GM18870 (cell line): ENCODE results near the gene ZNF354B.
A peak's percentile ranks its signal among the peaks of the same experiment; 100 is the strongest.
"Not testable (repeated sequence)": the region's sequence is repeated elsewhere in the genome, so short reads cannot be mapped to it uniquely, and the experiment has no call there.

Source experiments
- ATAC-seq: cut with Tn5 transposase; IDR thresholded peaks from one replicate; pipeline ENCODE4 v1.9.1; 2021; ENCODE audit warnings: moderate library complexity; ENCODE audit not compliant: unreplicated experiment

ZNF354B gene

GRCh38 chr5:178859625-178860521, at the start of gene ZNF354B:
Gene ZNF354B (plus strand): TSS chr5:178859953. CDS start chr5:178861048, 1,095 bp downstream.
- peak; percentile 100 for ATAC-seq

GRCh38 chr5:178817506-178817905, 42.2 kb upstream of the ZNF354B start:
- ATAC-seq, result no peak

GRCh38 chr5:178818094-178818493, 41.7 kb upstream of the ZNF354B start:
- ATAC-seq, result no peak

GRCh38 chr5:178820001-178820400, 39.8 kb upstream of the ZNF354B start:
- no peak for ATAC-seq

GRCh38 chr5:178825444-178825843, 34.3 kb upstream of the ZNF354B start:
- ATAC-seq, result no peak

GRCh38 chr5:178826216-178826615, 33.5 kb upstream of the ZNF354B start:
- ATAC-seq, result no peak

GRCh38 chr5:178827636-178828035, 32.1 kb upstream of the ZNF354B start:
- no peak for ATAC-seq

- no peak for ATAC-seq
Measured at GRCh38 chr5:178831049-178831448, 28.7 kb upstream of the ZNF354B start.

- ATAC-seq, result no peak
Measured at GRCh38 chr5:178832618-178833201, 27.0 kb upstream of the ZNF354B start.

- ATAC-seq, result no peak
Measured at GRCh38 chr5:178836628-178837027, 23.1 kb upstream of the ZNF354B start.

GRCh38 chr5:178838695-178839318, 20.9 kb upstream of the ZNF354B start:
- not testable (repeated sequence) for ATAC-seq

- no peak for ATAC-seq
Measured at GRCh38 chr5:178839319-178839704, 20.4 kb upstream of the ZNF354B start.

- not testable (repeated sequence) for ATAC-seq
Measured at GRCh38 chr5:178840399-178840798, 19.4 kb upstream of the ZNF354B start.

GRCh38 chr5:178849316-178849715, 10.4 kb upstream of the ZNF354B start:
- no peak for ATAC-seq

GRCh38 chr5:178851951-178852350, 7.8 kb upstream of the ZNF354B start:
- no peak for ATAC-seq

GRCh38 chr5:178854284-178854683, 5.5 kb upstream of the ZNF354B start:
- ATAC-seq, result no peak

- ATAC-seq, result not testable (repeated sequence)
Measured at GRCh38 chr5:178860615-178861014, 862 bp downstream of the ZNF354B start.

- ATAC-seq, result no peak
Measured at GRCh38 chr5:178861627-178862026, 1.9 kb downstream of the ZNF354B start.

GRCh38 chr5:178866946-178867345, 7.2 kb downstream of the ZNF354B start:
- no peak for ATAC-seq

GRCh38 chr5:178869577-178869976, 9.8 kb downstream of the ZNF354B start:
- ATAC-seq, result no peak

- no peak for ATAC-seq
Measured at GRCh38 chr5:178870411-178870810, 10.7 kb downstream of the ZNF354B start.

- no peak for ATAC-seq
Measured at GRCh38 chr5:178872302-178872701, 12.5 kb downstream of the ZNF354B start.
